Aorta (tissue), 5 donors: ENCODE results near the gene TECPR1. TPM values are rescaled to one million over a fixed set of nuclear protein-coding genes. Genes with fewer than 3 reads are reported as not detected.

ENCODE experiments used
- ATAC-seq: fragments of 200-7000 bp; cut with Tn5 transposase; one replicate; pipeline ENCODE4 v1.9.1; 2022; ENCODE audit warnings: moderate library complexity; ENCODE audit not compliant: low FRiP score
- DNase-seq, 2 donors: peaks; one replicate each; pipeline ENCODE4 v3.0.0-alpha.2; 2020
- H3K27ac ChIP-seq, 2 donors: one replicate each; pipeline ENCODE4 v1.5.1; 2013; ENCODE audit warnings: low read length in 2 of 2, mild to moderate bottlenecking in 2 of 2, moderate library complexity in 2 of 2, control low read depth in 1 of 2, inconsistent platforms in 1 of 2, low read depth in 1 of 2
- H3K27me3 ChIP-seq, 2 donors: one replicate each; pipeline ENCODE4 v1.6.1; 2013; ENCODE audit warnings: control low read depth in 1 of 2, low read length in 1 of 2, mild to moderate bottlenecking in 1 of 2, moderate library complexity in 1 of 2; ENCODE audit not compliant: insufficient read depth in 2 of 2, control insufficient read depth in 1 of 2
- H3K36me3 ChIP-seq, 2 donors: one replicate each; pipeline ENCODE4 v1.6.1; 2013; ENCODE audit warnings: control low read depth in 1 of 2, low read length in 1 of 2, mild to moderate bottlenecking in 1 of 2; ENCODE audit not compliant: insufficient read depth in 2 of 2, control insufficient read depth in 1 of 2
- H3K4me1 ChIP-seq, 2 donors: one replicate each; pipeline ENCODE4 v1.6.1; 2013; ENCODE audit warnings: low read length in 2 of 2, control low read depth in 1 of 2, mild to moderate bottlenecking in 1 of 2, moderate library complexity in 1 of 2; ENCODE audit not compliant: insufficient read depth in 2 of 2, control insufficient read depth in 1 of 2
- H3K4me3 ChIP-seq, 2 donors: one replicate each; pipeline ENCODE4 v1.5.1; 2013; ENCODE audit warnings: low read length in 2 of 2, control low read depth in 1 of 2, mild to moderate bottlenecking in 1 of 2
- H3K9me3 ChIP-seq: one replicate; pipeline ENCODE4 v1.6.1; 2013; ENCODE audit warnings: mild to moderate bottlenecking, low read length; ENCODE audit not compliant: control insufficient read depth
- WGBS, 2 donors: extraction: QIAGEN DNeasy Blood & Tissue Kit; methylation state at CpG; one replicate each; pipeline ENCODE4 v1.1.7; 2013; 5-methylcytosine and 5-hydroxymethylcytosine counted together
- intact Hi-C, 2 donors: fragments of 100-400 bp; cut with DNase I; formaldehyde crosslinking; loops; one replicate each; pipeline versions ENCODE4 v1.14.2 to v1.15.0; 2022
- polyA plus RNA-seq, 2 donors: library from polyadenylated mRNA; stranded (reverse); fragments of 200-250 nt; gene quantifications; one replicate each; pipeline ENCODE4 v1.2.3, GENCODE V29; 2013
- total RNA-seq, 2 donors: library from RNA; stranded (reverse); fragmentation: NEBNext Ultra II Directional; extraction: Animal tissue kit (Norgen Biotek cat#: 25700); gene quantifications; one replicate each; pipeline ENCODE4 v1.2.1, GENCODE V29; 2021
- donor health status: healthy with polysubstance abuse.
- donor health status: Bipolar disorder and iron deficiency.
- donor health status: DM: no; HTN: no; CAD: no.
- donor health status: DM: no; HTN: no; CAD: no.
- donor health status: DM: yes; HTN: yes; CAD: no.

Gene TECPR1
- total and polyA plus RNA-seq, 4 donors, result 16.0 to 48.0 (median 29.3) TPM

GRCh38 chr7:98174334-98175259 lies 77.4 kb downstream of the TECPR1 start:
- H3K27me3 ChIP-seq, result no peaks in the 10 kb centered on the region
- no peak overlapping the region for H3K27ac ChIP-seq
- H3K4me1 ChIP-seq, result no peaks in the 10 kb centered on the region
- ATAC-seq (no peak), DNase-seq (no peak)
- intact Hi-C loops, result no loop called here
- no peaks in the 10 kb centered on the region for H3K9me3 ChIP-seq
- no peak overlapping the region for H3K4me3 ChIP-seq
- WGBS, 2 donors, result 88 to 89% methylated on average over 20 of the region's 20 CpGs
- H3K36me3 ChIP-seq, result peaks cover 3 to 5% of the 10 kb centered on the region in 2 donors

- WGBS, 2 donors, result 95 to 96% methylated on average over 24 of the region's 24 CpGs
- intact Hi-C loops, result no loop called here
- H3K4me3 ChIP-seq, result no peak overlapping the region
- H3K4me1 ChIP-seq, result no peaks in the 10 kb centered on the region
- peaks cover 3 to 4% of the 10 kb centered on the region in 2 donors for H3K36me3 ChIP-seq
- no peaks in the 10 kb centered on the region for H3K27me3 ChIP-seq
- DNase-seq, result no peak
- H3K9me3 ChIP-seq, result no peaks in the 10 kb centered on the region
- no peak overlapping the region for H3K27ac ChIP-seq
- no peak for ATAC-seq
Measured at GRCh38 chr7:98171449-98171848, 80.6 kb downstream of the TECPR1 start.

- WGBS, 2 donors, result 91 to 93% methylated on average over 8 of the region's 8 CpGs
- H3K27me3 ChIP-seq, result no peaks in the 10 kb centered on the region
- H3K27ac ChIP-seq, result no peak overlapping the region
- no peak overlapping the region for H3K4me3 ChIP-seq
- DNase-seq, result no peak
- H3K36me3 ChIP-seq, result peaks cover 3 to 4% of the 10 kb centered on the region in 2 donors
- ATAC-seq, result no peak
- no peaks in the 10 kb centered on the region for H3K9me3 ChIP-seq
- intact Hi-C loops, result no loop called here
- H3K4me1 ChIP-seq, result no peaks in the 10 kb centered on the region
Measured at GRCh38 chr7:98170966-98171365, 81.1 kb downstream of the TECPR1 start.

- 85 to 86% methylated on average over 5 of the region's 5 CpGs for WGBS, 2 donors
- ATAC-seq (no peak), DNase-seq (no peak)
- intact Hi-C loops, result loop anchor here (2.0 to 10.0 kb wide), 4 partner anchors 62 to 1054 kb away; partner anchors contain the start of genes LMTK2 (in 2 of the 2) and SDHAF3 (in 1 of the 2)
- H3K9me3 ChIP-seq, result no peaks in the 10 kb centered on the region
- H3K36me3 ChIP-seq, result no peaks in the 10 kb centered on the region
- no peaks in the 10 kb centered on the region for H3K27me3 ChIP-seq
- no peak overlapping the region for H3K27ac ChIP-seq
- no peaks in the 10 kb centered on the region for H3K4me1 ChIP-seq
- H3K4me3 ChIP-seq, result no peak overlapping the region
Measured at GRCh38 chr7:98168904-98169621, 83.0 kb downstream of the TECPR1 start.

- Histone ChIP-seq H3K4me3 (no peak overlapping the region), H3K27ac (no peak overlapping the region), H3K9me3 (no peaks in the 10 kb centered on the region), H3K4me1 (no peaks in the 10 kb centered on the region), H3K27me3 (no peaks in the 10 kb centered on the region), H3K36me3 (no peaks in the 10 kb centered on the region)
- DNase-seq (peak in 1 of 2 donors; percentile 61), ATAC-seq (peak; percentile 71)
- WGBS, 2 donors, result 63% methylated on average over 17 of the region's 17 CpGs
- intact Hi-C loops, result loop anchor here (2.0 to 10.0 kb wide), 4 partner anchors 61 to 1054 kb away; partner anchors contain the start of genes LMTK2 (in 2 of the 2) and SDHAF3 (in 1 of the 2)
Measured at GRCh38 chr7:98168181-98168903, 83.7 kb downstream of the TECPR1 start.

GRCh38 chr7:98167653-98168052 lies 84.4 kb downstream of the TECPR1 start:
- Histone ChIP-seq H3K4me3 (no peak overlapping the region), H3K36me3 (no peaks in the 10 kb centered on the region), H3K9me3 (no peaks in the 10 kb centered on the region), H3K27ac (no peak overlapping the region), H3K4me1 (no peaks in the 10 kb centered on the region), H3K27me3 (no peaks in the 10 kb centered on the region)
- 88 to 93% methylated on average over 15 of the region's 15 CpGs for WGBS, 2 donors
- no peak for DNase-seq
- ATAC-seq, result no peak
- intact Hi-C loops, result loop anchor here (2.0 to 10.0 kb wide), 5 partner anchors 60 to 1053 kb away; partner anchors contain the start of genes LMTK2 (in 2 of the 2) and SDHAF3 (in 1 of the 2)

GRCh38 chr7:98166668-98166970 lies 85.4 kb downstream of the TECPR1 start:
- intact Hi-C loops, result loop anchor here (2.0 to 10.0 kb wide), 4 partner anchors 59 to 1052 kb away; partner anchors contain the start of genes LMTK2 (in 1 of the 2) and SDHAF3 (in 1 of the 2)

More at GRCh38 chr7:98166668-98166970, 85.4 kb downstream of the TECPR1 start:
- H3K4me3 ChIP-seq, result no peak overlapping the region
- WGBS, 2 donors, result 77 to 85% methylated on average over 2 of the region's 2 CpGs
- H3K27me3 ChIP-seq, result no peaks in the 10 kb centered on the region
- no peaks in the 10 kb centered on the region for H3K9me3 ChIP-seq
- DNase-seq (no peak), ATAC-seq (no peak)
- H3K36me3 ChIP-seq, result no peaks in the 10 kb centered on the region
- H3K4me1 ChIP-seq, result no peaks in the 10 kb centered on the region
- no peak overlapping the region for H3K27ac ChIP-seq
